GM18519 (cell line): Measurements from ENCODE around the gene ARHGEF28.

Experiments used
- ATAC-seq: cut with Tn5 transposase; IDR thresholded peaks from one replicate; pipeline ENCODE4 v1.9.1; 2021; ENCODE audit warnings: mild to moderate bottlenecking, moderate library complexity; ENCODE audit not compliant: unreplicated experiment, low FRiP score

The ARHGEF28 gene

DNA sequence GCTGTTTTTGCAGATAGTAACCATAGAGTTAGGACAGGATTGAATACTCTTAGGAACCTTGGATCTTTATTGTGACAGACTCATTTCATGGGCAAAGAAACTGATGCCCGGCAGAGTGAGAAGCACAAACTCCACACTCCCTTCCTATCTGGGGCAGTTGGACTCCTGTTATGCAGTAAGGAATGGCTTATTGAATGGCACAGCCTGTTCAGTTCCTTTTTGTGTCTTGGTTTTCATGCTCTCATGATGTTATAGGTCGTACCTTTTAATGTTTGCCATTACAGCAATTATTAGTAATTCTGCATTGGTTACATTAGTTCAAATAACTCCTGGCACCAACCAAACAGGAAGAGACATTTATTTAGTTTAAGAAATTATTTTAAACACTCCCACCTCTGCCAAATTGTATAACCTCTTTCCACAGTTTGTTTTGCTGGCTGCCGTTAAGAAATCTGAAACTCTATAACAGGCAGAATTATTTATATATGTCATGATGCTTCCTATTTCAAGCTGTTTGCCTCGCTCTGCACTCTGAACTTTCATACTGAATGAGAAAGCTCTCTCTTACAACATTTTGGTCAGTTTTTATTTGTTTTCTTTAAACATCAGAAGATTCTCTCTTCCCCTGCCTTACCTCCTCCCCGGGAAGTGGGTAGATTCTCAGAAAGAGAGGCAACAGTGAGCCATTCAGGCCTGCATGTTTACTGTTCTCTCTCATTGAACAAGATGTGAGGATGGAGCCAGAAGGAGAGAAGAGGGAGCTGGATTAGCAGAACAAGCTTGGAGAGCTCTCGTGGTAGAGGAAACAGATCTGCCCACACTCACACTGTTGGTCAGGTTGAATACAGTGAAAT, 144.4 kb downstream of the ARHGEF28 start:
- no peak for ATAC-seq

DNA sequence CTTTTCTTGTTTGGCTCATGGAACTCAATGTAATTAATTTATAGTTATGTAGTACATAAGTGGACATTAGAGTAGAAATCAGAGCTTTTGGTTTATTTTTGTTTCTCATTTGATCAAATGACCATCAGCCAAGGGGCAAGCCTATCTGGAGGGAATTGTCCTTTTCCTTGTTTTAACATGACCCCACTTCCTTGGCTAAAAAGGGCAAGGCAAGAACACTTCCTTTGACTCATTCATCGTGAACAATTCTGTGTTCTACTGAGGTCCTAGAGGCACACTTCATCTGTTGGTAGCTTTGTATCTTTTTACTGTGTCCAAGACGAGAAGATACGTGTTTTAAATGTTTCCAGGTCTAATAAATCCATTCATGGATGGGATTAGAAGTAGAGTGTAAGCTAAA, 148.9 kb downstream of the ARHGEF28 start:
- no peak for ATAC-seq

DNA sequence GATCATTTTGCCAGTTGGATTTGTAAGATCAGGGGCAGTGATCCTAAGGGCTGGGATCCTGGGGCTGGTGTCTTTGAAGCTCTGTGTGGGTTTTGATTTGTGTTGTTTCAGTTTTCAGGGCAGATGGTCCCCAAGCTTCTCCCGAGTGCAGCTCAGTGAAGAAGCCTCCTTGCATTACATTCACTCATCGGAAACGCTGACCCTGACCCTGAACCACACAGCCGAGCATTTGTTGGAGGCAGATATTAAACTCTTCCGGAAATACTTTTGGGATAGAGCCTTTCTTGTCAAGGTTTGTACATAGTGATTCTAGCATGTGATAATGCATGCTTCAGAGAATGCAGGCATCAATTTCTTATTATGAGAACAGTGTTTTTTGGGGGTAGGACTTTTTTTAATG, 150.4 kb downstream of the ARHGEF28 start:
- no peak for ATAC-seq

DNA sequence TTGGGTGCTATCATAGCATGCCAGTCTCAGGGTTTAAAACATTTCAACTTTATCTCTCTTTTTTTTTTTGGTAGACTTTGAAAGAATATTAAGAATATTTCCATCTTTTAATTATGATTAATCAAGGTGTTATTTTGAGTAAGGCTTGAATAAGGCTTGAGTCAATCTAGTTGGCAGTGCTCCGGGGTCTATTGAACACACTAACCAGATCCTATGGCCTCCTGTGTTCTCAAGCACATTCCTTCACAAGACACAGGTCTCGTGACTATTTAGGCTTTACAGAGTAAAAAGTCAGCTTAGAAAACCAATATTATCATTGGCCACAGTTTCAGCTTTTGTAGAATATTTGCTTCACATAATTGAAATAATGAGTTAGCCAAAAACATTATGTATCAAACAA, 151.2 kb downstream of the ARHGEF28 start:
- no peak for ATAC-seq

DNA sequence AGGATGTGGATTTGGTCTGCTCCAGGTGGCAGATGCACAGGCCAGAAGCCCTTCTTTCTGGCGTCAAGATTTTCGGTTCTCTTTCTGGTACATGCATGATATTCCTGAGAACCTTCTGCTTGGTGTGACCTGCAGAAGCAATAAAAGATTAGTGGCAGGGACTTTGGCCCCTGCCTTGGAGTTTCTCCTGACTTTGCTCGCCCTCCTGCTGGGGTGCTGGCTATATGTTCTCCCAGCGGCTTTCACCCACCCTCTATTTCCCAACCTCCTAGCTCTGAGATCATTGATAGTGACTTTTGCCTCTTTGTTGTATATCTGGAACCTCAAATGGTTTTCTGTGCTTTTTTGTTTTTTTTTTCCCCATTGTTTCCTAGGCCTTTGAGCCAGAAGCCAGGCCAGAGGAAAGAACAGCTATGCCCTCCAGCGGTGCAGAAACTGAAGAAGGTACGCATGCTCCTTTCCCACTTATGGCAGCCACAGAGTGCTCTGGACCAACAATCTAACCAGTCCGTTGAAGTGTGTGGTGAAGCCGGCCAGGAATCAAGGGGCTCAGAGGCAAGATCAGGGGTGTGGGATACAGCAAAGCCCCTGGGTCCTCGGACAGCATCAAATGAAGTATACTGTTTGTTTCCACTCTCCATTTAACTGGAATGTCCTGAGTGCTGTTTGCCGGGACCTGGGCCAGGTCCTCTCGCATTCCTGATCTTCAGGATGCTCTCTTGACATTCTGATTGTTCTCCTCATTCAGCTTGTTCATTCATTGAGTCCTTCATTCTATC, 154.5 kb downstream of the ARHGEF28 start:
- no peak for ATAC-seq

DNA sequence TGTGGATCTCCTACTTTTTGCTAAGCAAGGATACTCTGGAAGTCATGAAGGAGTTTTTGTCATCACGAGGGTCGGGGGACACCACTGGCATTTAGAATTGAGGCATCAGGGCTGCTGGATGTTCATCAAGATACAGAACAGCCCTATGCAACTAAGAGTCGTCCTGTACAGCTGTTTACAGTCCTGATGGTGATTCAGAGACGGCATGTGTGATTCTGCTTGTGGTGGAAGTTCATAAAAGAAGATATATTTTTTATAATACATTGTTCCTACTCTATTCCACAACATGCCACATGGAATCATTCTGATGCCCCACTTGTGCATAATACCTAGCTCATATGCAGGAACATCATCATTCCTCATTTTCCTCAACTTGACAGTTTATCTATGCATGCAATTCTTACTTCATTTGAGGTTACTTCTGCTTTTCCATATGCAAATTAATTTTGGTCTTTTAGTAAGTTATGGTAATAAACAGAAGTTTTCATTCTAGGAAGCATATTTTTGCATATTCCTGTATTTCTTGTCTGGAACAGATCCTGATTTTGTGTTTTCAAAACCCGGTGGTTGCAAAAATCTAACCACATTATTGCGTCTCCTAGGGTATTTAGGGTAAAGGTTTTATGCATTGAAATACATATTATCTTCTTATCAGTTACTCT, 155.2 kb downstream of the ARHGEF28 start:
- ATAC-seq: no peak

DNA sequence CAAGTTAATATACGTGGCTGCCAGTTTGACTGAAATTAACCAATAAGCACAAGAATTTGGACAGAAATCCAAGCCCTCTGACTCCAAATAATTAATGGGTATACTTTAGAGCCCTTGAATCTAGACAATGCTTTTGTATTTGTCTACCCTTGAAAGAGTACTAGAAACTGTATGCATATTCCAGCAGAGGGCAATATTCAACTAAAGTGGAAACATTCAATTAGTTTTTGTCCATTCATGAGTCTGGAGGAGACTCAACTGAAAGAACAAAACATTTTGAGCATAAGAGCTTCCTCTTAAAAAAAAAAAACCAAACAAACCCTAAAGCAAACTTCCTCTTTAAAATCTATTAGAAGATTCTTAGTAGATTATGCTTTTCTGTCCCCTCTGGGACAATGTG, 157.8 kb downstream of the ARHGEF28 start:
- no peak for ATAC-seq

DNA sequence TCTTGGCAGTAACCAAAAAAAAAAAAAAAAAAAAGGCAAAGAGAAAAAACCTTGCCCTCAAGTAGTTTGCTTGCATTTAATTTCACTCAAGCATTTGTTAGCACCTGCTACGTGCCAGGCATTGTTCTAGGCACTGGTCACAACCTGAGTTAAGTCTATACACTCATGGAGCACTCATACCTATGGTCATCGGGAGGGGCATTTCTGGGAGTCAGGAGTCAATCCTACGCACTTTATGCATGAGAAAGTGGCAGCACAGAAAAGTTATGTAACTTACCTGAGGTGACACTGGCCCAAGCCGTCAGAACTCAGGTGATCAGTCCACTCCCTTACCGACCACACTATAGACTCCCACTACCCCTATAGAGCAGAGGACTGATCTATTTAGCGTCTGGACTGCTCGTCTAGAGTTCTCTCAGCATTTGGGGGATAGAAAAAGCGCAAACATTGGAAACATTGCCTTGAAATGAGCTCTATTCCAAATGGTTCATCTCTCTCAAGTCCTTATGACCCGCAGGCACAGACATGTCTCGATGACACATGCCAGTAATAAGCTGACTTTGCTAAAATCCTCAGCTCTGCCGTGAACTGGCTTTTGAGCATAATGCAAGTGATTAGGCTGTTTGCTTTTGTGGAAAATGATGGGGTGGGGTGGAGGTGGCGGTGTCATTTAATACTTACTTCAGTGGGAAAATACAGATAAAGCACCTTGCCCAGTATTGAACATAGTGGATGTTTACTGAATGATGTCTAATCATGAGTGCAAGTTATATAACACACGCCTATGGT, 160.2 kb downstream of the ARHGEF28 start:
- no peak for ATAC-seq

DNA sequence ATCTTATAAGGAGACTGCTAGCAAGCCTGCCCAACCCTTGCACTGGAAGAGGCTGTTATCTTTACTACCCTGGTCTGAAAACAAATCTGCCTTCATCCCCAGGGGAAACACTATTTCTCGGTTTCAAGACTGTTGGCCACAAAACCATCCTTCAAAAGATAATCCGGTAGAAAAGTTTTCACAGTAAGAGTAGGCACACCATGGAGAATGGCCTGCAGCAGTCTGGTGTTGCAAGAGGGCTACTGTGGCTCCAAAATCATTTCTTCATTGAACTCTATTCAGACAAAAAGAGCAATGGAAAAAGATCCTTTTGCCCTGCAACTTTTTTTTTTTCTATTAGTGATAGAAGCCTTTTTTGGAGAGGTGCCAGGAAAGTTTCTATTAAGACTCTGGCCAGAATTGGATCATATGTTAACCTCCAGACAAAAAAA, 163.9 kb downstream of the ARHGEF28 start:
- no peak for ATAC-seq

DNA sequence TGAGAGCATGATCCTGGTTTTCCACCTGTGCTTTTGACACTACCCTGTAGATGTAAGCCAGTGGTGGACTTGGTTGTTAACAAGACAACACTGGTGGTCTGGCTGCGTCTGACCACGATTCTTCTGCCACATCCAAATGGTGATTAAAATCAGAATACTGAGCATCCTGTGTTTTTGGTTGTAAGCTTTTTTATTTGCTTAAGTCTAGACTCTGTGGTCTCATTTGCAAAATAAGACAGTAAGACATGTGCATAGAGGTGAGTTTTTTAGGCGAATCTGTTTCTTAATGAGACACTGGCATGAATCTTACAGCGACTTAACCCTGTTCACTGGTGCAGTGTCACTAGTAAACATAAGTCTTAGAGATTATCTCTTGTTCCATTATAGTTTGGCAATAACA, 165.4 kb downstream of the ARHGEF28 start:
- ATAC-seq: no peak

DNA sequence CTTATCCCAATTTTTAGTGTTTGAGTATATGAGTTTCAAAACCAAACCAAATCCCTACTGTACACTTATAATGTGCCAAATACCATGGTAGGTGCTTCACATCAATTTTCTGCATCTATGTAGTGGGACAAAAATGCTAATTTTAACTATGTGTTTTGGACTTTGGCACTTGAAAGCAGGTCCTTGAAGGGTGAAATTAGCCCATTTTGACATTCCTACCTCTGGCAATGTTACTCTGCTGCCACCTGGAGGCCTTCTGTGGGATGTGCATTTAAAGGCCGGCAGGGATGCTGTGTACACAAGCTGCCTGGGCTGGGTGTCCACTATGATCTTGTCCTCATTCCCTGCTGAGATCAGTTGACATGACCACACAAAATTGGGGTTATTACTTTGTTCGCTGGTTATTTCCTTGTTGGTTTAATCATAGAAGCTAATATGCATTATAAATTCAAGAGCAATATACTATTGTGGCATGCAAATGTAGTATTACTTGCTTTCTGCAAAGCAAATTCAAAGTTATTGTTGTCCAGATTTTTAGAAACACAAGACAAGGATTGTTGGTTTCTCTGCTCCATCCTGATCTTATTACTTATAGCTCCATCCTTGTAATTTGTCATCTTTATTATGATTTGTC, 166.8 kb downstream of the ARHGEF28 start:
- no peak for ATAC-seq

DNA sequence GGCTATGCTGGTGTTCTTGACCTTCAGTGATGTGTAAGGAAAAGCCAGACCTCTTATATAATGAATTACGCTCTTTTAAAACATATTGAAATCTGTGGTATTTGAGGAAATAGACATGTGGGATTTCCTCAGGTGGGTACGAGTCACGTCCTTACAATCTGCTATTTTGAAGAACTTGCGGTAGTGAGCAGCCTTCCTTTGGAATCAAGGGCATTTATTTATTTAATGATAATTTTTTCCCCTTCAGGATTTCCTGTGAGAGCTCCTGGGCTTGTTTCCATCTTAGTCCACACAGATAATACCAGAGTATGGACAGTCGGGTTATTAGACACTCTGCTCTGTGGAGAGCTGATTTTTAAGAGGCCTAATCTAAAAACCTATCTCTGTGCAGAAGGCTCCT, 167.9 kb downstream of the ARHGEF28 start:
- no peak for ATAC-seq

DNA sequence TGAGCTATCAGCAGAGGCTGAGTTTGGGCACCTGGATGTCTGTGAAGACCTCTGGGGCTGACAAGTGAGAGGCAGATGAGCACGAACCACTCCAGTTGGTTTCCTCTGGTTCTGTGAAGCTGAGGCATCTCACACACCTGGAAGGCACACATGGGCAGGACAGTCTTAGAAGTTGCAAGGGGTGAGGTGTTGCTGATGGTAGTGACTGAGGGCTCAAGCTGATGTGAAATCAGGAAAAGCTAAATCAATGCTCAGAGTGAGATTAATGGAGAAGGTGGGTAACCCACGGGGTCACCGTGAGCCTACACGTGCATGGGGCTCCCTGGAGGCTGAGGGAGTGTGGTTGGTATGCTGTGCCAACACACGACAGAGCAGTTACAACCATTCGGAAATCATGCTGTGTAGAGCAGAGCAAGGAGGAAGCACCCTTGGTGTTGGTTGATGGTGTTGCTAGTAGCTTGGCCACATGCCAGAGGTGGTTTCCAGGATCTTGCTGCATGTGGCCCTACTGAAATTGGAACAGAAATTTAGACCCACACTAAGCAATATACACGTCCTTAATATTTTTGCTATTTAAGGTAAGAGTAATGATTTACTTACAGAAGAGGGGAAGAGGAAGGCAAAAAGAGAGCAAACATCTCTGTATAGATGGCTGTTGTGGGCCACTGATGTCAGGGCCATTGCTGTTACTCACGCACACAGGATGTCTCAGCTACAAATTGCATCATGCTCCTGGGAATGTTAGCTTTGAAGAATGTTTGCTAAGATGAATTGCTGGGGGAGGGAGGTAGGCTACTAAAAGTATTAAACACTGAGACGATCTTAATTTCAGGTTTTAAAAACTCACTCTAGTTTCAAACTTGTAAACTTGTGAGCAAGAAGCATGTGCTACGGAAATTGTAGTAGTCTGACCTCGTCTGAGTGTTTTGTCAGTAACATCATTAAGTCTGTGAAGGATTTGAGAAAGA, 170.5 kb downstream of the ARHGEF28 start:
- no peak for ATAC-seq

DNA sequence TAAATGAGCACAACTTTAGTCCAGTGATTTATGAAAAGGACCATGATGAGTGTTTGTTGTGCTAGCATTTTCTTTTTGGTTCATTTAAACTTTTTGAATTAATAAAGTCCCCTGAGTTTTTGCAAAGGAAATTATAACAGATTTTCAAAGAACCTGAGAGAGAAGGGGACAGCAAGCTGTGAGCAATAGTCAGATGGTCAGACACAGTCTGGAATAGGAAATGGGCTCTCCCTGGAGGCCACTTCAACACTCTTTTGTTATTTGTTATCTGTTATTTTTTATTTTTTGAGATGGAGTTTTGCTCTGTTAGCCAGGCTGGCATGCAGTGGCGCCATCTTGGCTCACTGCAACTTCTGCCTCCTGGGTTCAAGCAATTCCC, 171.1 kb downstream of the ARHGEF28 start:
- no peak for ATAC-seq

DNA sequence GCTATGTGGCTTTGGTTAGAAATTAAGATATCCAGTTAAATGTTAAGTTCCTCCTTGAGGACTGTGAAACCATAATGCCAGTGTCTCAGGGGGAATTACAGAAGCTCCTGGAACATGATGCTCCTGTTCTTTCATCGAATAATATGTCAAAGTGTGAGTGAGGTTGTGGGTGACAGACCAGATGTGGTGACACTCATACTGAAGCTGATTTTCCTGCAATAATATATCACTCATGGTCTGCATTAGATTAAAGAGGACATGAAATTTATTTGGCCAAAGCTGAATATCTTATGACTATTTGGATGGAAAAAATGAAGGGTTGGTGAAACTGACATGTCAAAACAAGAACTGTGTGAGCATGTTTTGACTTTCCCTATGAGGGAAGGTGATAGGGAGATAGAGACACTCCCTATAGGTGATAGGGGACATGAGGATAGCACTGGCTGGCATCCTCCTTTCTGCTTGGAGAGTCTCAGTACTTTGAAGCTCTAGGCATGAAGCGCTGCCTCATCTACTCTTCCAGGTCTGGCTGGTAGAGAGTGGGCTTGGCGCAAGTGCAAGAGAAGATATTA, 173.5 kb downstream of the ARHGEF28 start:
- no peak for ATAC-seq

DNA sequence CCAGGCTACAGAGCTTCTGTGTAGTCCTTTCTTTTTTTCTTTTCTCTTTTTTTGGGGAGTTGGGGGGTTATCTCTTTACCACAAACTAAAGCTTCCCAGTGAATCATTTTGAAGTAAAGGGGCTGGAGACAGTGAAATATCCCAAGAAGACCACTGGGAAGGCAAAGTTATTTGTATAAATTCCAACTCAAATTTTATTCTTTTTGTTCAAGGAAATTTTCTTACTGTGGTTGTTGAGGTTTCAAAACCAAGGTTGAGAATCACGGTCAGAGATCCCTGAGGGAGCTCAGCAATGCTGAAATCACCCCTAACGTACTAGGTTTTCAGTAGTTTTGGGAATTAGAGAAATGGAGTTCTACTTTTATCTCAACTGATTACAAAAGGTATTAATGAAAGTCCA, 175.7 kb downstream of the ARHGEF28 start:
- no peak for ATAC-seq

DNA sequence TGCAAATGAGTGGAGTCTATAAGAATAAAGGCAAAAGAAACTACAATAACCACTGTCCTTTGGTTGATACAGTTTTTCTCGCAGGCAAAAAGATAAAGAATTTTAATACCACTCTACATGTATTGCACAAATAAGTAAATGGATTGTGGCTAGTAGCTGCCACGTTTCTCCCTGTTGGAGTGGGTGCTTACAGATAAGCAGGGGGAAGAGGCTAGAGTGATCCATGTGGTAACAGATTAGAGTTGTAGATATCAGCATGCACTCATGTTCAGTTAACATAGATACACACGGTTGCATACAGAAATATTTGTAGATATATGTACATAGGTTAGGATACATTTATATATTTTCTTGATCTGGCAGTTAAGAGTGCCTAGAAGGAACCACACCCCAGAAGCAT, 179.5 kb downstream of the ARHGEF28 start:
- no peak for ATAC-seq

DNA sequence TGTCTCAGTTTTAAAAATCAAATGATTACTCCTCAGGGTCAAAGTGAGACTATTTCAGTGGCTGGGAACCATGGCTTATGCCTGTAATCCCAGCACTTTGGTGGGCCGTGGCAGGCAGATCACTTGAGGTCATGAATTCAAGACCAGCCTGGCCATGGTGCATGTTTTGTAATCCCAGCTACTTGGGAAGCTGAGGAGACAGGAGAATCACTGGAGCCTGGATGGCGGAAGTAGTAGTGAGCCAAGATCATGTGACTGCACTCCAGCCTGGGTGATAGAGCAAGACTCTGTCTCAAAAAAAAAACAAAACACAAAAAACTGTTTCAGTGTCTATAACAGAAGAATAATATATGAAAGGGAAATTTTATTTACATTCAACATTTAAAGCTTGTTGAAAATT, 182.9 kb downstream of the ARHGEF28 start:
- ATAC-seq: no peak

DNA sequence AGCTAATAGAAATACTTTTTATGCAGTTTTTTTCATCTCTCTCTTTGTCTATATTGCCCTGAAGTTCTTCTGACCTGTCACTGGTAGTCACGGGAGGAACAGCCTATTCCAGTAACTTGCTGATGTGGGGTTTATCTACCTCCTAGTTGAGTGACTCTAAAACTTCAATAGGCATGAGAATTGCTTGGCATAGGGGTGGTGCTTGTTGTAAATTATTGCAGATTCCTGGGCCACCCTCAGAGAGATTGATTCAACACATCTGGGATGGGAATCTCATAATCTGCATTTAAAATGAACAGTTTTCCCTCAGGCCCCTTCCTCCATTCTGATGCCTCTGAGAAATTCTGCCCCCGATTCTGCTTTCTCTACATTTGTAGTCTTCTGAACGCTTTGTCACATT, 184.4 kb downstream of the ARHGEF28 start:
- no peak for ATAC-seq
